Astrocyte (in vitro differentiated cells and primary cell): ENCODE measurements around the gene CCDC91. TPM values are rescaled to one million over a fixed set of nuclear protein-coding genes. Genes with fewer than 3 reads are reported as not detected.
"Not testable (repeated sequence)": the region's sequence is repeated elsewhere in the genome, so short reads cannot be mapped to it uniquely, and the experiment has no call there.

Source experiments
- DNase-seq: peaks from one replicate; pipeline ENCODE4 v3.0.0-alpha.2; 2010; ENCODE audit warnings: low read depth
- FAIRE-seq: peaks from 2 replicates; lab custom pipeline; 2011; peaks lifted over from hg19 to GRCh38; lab: Jason Lieb, UNC
- H2AFZ ChIP-seq: 2 replicates; pipeline ENCODE4 v1.6.0; 2012; ENCODE audit warnings: low read depth, low read length, inconsistent platforms
- H3K27ac ChIP-seq: 2 replicates; pipeline ENCODE4 v1.5.1; 2011; ENCODE audit warnings: low read depth, low read length, inconsistent platforms
- H3K27me3 ChIP-seq: 2 replicates; pipeline ENCODE4 v1.6.0; 2011; ENCODE audit warnings: low read length, inconsistent platforms; ENCODE audit not compliant: insufficient read depth
- H3K36me3 ChIP-seq: 2 replicates; pipeline ENCODE4 v1.5.1; 2011; ENCODE audit warnings: low read length, inconsistent platforms; ENCODE audit not compliant: insufficient read depth
- H3K4me1 ChIP-seq: 2 replicates; pipeline ENCODE4 v1.5.1; 2011; ENCODE audit warnings: low read length, inconsistent platforms; ENCODE audit not compliant: insufficient read depth
- H3K4me2 ChIP-seq: 2 replicates; pipeline ENCODE4 v1.6.0; 2012; ENCODE audit warnings: low read length, inconsistent platforms
- H3K4me3 ChIP-seq: 2 replicates; pipeline ENCODE4 v1.5.1; 2011; ENCODE audit warnings: low read depth, mild to moderate bottlenecking, low read length, inconsistent platforms; ENCODE audit not compliant: insufficient read depth
- H3K79me2 ChIP-seq: 2 replicates; pipeline ENCODE4 v1.6.0; 2012; ENCODE audit warnings: mild to moderate bottlenecking, low read length, inconsistent platforms; ENCODE audit not compliant: insufficient read depth
- H3K9ac ChIP-seq: 2 replicates; pipeline ENCODE4 v1.6.0; 2012; ENCODE audit warnings: mild to moderate bottlenecking, low read length, inconsistent platforms
- H3K9me3 ChIP-seq: 2 replicates; pipeline ENCODE4 v1.5.1; 2012; ENCODE audit warnings: low read depth, mild to moderate bottlenecking, low read length, inconsistent platforms; ENCODE audit not compliant: insufficient read depth
- H4K20me1 ChIP-seq: 2 replicates; pipeline ENCODE4 v1.6.0; 2012; ENCODE audit warnings: low read length, inconsistent platforms; ENCODE audit not compliant: insufficient read depth
- H3K27ac Mint-ChIP-seq: one replicate; pipeline ENCODE4 v1.8.0; 2021; ENCODE audit warnings: mild to moderate bottlenecking, mixed read lengths; ENCODE audit not compliant: unreplicated experiment
- H3K27me3 Mint-ChIP-seq: one replicate; pipeline ENCODE4 v1.8.0; 2021; ENCODE audit warnings: low read depth, mixed read lengths; ENCODE audit not compliant: unreplicated experiment
- H3K36me3 Mint-ChIP-seq: one replicate; pipeline ENCODE4 v1.8.0; 2021; ENCODE audit warnings: low read depth, mixed read lengths; ENCODE audit not compliant: unreplicated experiment
- H3K4me1 Mint-ChIP-seq: one replicate; pipeline ENCODE4 v1.8.0; 2021; ENCODE audit warnings: low read depth, mixed read lengths; ENCODE audit not compliant: unreplicated experiment
- H3K4me3 Mint-ChIP-seq: one replicate; pipeline ENCODE4 v1.8.0; 2021; ENCODE audit warnings: mild to moderate bottlenecking, moderate library complexity, mixed read lengths; ENCODE audit not compliant: unreplicated experiment
- H3K9me3 Mint-ChIP-seq: one replicate; pipeline ENCODE4 v1.8.0; 2021; ENCODE audit warnings: mild to moderate bottlenecking, mixed read lengths; ENCODE audit not compliant: unreplicated experiment
- CTCF ChIP-seq: IDR thresholded peaks from 2 replicates; pipeline ENCODE4 v1.5.1; 2011; ENCODE audit warnings: low read depth, mild to moderate bottlenecking, inconsistent platforms, low read length, moderate library complexity; ENCODE audit not compliant: insufficient read depth
- EZH2 ChIP-seq: IDR thresholded peaks from 2 replicates; pipeline ENCODE4 v1.6.1; 2012; ENCODE audit warnings: mild to moderate bottlenecking, low read length, inconsistent platforms; ENCODE audit not compliant: insufficient read depth
- total RNA-seq: library from RNA; stranded (reverse); gene quantifications from 2 replicates; pipeline ENCODE4 v1.2.1, GENCODE V29; 2021

CCDC91 gene
- total RNA-seq, 1 donor from 2014 or later, result 19.3 TPM

- Histone ChIP-seq H3K4me1 (peaks cover 10% of the 10 kb centered on the region), H3K36me3 (peaks cover 3% of the 10 kb centered on the region), H3K9me3 (no peaks in the 10 kb centered on the region), H3K4me2 (peak overlapping the region; percentile 97), H3K79me2 (peaks cover 38% of the 10 kb centered on the region), H4K20me1 (no peaks in the 10 kb centered on the region), H3K27me3 (no peaks in the 10 kb centered on the region), H2AFZ (peak overlapping the region; percentile 89), H3K4me3 (peak overlapping the region; percentile 93), H3K9ac (peak overlapping the region; percentile 98), H3K27ac (peak overlapping the region; percentile 94)
- no peaks in the 10 kb centered on the region for H3K27me3 Mint-ChIP-seq
- peaks cover 4% of the 10 kb centered on the region for H3K36me3 Mint-ChIP-seq
- peaks cover 3% of the 10 kb centered on the region for H3K4me1 Mint-ChIP-seq
- TF ChIP-seq EZH2, result no peak
- TF ChIP-seq CTCF, result no peak
- DNase-seq (peak; percentile 61), FAIRE-seq (peak; percentile 70)
- peak overlapping the region; percentile 90 for H3K4me3 Mint-ChIP-seq
- no peaks in the 10 kb centered on the region for H3K9me3 Mint-ChIP-seq
- peak overlapping the region; percentile 95 for H3K27ac Mint-ChIP-seq
Observed at GRCh38 chr12:28191051-28192048, 1.1 kb downstream of the CCDC91 start.

DNA sequence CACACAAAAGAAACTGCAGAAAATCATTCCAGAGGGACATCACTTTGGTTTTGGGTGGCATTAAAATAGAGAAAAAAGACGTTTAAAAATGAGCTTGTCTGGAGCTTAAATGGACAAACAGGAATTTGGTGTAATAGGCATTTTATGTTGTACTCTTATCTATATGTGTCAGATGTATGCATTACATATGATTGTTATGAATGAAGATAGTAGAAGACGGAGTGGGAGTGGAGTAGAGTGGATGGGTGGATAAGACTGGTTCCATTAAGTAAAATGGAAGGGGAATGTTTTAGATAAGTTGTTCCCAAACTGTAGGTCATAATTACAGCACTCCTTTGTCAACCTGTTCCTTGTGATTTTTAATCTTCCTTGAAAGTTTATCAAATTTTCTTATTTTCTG, 1.9 kb downstream of the CCDC91 start:
- Mint-ChIP-seq H3K27ac (no peak overlapping the region), H3K36me3 (peaks cover 4% of the 10 kb centered on the region), H3K9me3 (no peaks in the 10 kb centered on the region), H3K4me1 (peaks cover 3% of the 10 kb centered on the region), H3K27me3 (no peaks in the 10 kb centered on the region), H3K4me3 (no peak overlapping the region)
- DNase-seq, result no peak
- no peaks in the 10 kb centered on the region for H3K27me3 ChIP-seq
- no peak overlapping the region for H3K4me3 ChIP-seq
- H3K9ac ChIP-seq, result no peak overlapping the region
- H3K4me2 ChIP-seq, result no peak overlapping the region
- peaks cover 10% of the 10 kb centered on the region for H3K4me1 ChIP-seq
- H3K27ac ChIP-seq, result no peak overlapping the region
- peaks cover 3% of the 10 kb centered on the region for H3K36me3 ChIP-seq
- FAIRE-seq, result no peak
- peaks cover 45% of the 10 kb centered on the region for H3K79me2 ChIP-seq
- no peaks in the 10 kb centered on the region for H3K9me3 ChIP-seq
- H4K20me1 ChIP-seq, result no peaks in the 10 kb centered on the region
- H2AFZ ChIP-seq, result no peak overlapping the region
- TF ChIP-seq EZH2, result no peak
- TF ChIP-seq CTCF, result no peak

DNA sequence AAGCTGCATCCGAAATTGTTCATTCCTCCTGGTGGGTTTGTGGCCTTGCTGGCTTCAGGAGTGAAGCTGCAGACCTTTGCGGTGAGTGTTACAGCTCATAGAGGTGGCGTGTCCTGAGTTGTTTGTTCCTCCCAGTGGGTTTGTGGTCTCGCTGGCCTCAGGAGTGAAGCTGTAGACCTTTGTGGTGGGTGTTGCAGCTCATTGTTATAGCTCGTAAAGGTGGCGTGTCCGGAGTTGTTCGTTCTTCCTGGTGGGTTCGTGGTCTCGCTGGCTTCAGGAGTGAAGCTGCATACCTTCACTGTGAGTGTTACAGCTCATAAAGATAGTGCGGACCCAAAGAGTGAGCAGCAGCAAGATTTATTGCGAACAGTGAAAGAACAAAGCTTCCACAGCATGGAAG, 4.4 kb downstream of the CCDC91 start:
- H3K27me3 Mint-ChIP-seq, H3K4me2 ChIP-seq, H3K4me3 Mint-ChIP-seq, H3K27ac ChIP-seq, H3K9me3 Mint-ChIP-seq, H3K36me3 Mint-ChIP-seq, FAIRE-seq, H3K36me3 ChIP-seq, DNase-seq, H3K9ac ChIP-seq, H3K4me1 Mint-ChIP-seq, H2AFZ ChIP-seq, H3K4me3 ChIP-seq, H3K27me3 ChIP-seq, H3K27ac Mint-ChIP-seq, H3K9me3 ChIP-seq, H4K20me1 ChIP-seq, H3K4me1 ChIP-seq: not testable (repeated sequence)
- H3K79me2 ChIP-seq, result peaks cover 56% of the 10 kb centered on the region

DNA sequence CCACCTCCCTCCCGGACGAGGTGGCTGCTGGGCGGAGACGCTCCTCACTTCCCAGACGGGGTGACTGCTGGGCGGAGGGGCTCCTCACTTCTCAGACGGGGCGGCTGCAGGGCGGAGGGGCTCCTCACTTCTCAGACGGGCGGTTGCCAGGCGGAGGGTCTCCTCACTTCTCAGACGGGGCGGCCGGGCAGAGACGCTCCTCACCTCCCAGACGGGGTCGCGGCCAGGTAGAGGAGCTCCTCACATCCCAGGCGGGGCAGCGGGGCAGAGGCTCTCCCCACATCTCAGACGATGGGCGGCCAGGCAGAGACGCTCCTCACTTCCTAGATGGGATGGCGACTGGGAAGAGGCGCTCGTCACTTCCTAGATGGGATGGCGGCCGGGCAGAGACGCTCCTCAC, 10.9 kb downstream of the CCDC91 start:
- not testable (repeated sequence) for DNase-seq, H3K36me3 ChIP-seq, H3K9me3 ChIP-seq, H3K27ac ChIP-seq, H3K36me3 Mint-ChIP-seq, H3K4me1 ChIP-seq, H3K4me3 ChIP-seq, H3K4me1 Mint-ChIP-seq, H2AFZ ChIP-seq, H3K27me3 ChIP-seq, H3K9me3 Mint-ChIP-seq, H3K9ac ChIP-seq, H3K27ac Mint-ChIP-seq, H4K20me1 ChIP-seq, H3K4me3 Mint-ChIP-seq, FAIRE-seq, H3K4me2 ChIP-seq, H3K27me3 Mint-ChIP-seq
- H3K79me2 ChIP-seq, result peaks cover 27% of the 10 kb centered on the region
